HEK293 (cell line): ENCODE results near the gene AUP1.

Source experiments
- MEIS1 ChIP-seq: sonication (generic); formaldehyde crosslinking; IDR thresholded peaks from 2 replicates; pipeline ENCODE4 v1.8.1; 2022; ENCODE audit warnings: missing genetic modification reagents, mild to moderate bottlenecking, borderline replicate concordance
- ZNF571 ChIP-seq: fragments of 450-650 bp; formaldehyde crosslinking; IDR thresholded peaks from 2 replicates; pipeline ENCODE4 v1.5.0; 2017; ENCODE audit warnings: missing biosample characterization, missing genetic modification characterization

GRCh38 chr2:74533464-74533863, 4.0 kb upstream of the AUP1 start:
- TF ChIP-seq MEIS1 (CRISPR knock-in tag) (no peak), ZNF571 (tag by site-specific recombination) (no peak)
